GM20431 (cell line): ENCODE data around the gene SRMS.

ENCODE experiments used
- in situ Hi-C: fragments of 300-500 bp; cut with MseI, MboI; formaldehyde crosslinking; loops from one replicate; pipeline ENCODE4 v1.15.0; 2020; ENCODE audit warnings: low sequenced_read_pairs; ENCODE audit not compliant: unreplicated experiment

SRMS gene

DNA sequence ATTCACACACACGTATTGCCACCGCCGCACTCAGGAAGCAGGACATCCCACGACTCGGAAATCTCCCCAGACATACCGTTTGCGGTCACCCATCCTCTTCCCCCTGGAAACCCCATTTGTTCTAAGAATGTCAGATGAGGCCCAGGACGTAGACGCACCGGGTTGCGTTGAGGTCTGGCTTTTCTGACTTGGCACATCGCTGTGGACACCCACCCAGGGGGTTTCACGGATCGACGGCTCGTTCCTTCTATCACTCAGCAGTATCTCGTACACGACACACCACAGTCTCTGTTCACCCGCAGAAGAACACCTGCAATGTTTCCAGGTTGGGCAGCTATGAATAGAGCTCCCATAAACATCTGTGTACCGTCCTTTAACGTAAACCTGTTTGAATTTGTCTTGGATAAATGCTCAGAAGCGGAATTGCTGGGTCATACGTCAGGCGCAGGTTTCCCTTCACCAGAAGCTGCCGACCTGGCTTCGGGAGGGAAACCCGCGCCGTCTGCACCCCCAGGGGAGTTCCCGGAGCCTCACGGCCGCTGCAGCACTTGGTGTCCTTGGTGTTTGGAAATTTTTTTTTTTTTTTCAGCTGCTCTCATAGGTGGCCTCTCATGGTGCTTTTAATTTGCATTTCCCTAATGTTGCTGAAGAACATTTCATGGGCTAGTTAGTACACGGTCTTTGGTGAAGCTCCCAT, 39.3 kb downstream of the SRMS start:
- in situ Hi-C loops = no loop called here

- in situ Hi-C loops = no loop called here
Measured at GRCh38 chr20:63507083-63507743, 40.3 kb downstream of the SRMS start.

DNA sequence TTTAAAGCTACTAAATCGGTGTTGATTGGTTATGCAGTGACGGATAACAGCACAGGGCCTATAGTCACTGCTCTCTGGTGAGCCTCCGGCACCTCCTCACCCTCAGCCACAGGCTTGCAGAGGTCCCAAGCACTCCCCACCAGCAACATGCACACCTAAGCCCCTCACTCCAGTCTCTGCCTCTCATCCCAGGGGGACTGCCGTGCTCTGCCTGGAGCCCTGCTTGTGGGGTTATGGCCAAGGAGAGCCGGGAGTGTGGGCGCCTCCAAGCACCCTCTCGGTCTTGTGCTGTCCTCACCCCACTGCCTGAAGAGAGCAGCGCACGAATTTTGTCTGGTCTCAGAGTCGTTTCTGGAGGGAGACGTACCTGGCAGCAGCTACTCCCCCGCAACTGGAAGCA, 41.8 kb downstream of the SRMS start:
- in situ Hi-C loops = no loop called here

DNA sequence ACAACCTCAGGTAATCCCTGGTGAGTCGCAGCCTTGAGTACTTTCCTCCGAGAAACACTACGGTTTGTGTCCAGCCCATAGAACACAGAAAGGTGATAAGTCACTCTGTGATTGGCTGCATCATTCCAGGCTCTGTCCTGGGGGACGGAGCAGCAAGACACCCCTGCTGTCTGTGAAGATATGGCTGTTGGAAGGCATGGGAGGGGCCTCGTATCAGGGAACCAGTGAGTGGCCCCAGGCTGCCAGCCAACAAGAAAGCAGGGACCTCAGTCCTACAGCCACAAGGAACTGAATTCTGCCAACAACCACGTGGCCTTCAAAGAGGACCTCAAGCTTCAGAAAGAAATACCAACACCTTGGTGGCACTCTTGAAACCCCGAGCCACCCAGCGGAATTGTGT, 42.3 kb downstream of the SRMS start:
- in situ Hi-C loops = no loop called here

DNA sequence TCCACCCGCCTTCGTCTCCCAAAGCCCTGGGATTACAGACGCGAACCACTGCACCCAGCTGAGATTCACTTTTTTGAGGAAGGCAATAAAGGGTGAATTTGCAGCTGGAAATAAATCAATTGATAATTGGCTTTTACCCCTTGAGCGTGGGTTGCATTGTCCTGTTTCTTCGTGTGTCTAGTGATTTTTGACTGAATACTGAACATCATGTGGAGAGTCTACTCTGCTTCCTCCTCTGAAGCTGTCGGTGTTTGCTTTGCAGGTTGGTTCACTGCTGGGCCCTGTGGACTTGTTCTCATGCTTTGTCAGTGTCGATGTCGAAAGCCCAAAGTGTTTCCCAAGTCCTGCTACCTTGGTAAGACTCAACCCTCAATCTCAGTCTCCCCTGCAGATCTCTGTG, 42.9 kb downstream of the SRMS start:
- in situ Hi-C loops = no loop called here

DNA sequence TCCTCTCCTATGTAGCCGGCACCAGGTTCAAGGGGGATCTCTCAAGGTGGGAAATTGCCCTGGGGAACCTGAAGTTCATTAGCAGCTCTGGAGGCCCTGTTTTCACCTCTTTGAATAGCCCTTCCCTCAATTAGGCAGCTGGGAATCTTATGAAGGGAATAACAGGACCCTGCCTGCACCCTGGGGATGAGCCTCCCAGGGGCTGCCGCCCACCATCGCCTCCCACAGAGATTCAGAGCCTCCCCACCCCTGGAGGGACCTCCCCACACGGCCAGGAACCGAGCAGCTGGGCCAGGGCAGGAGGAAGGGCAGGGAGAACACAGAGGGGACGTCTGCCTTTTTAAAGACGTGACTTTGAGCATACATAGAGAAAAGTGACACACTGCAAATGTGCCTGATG, 44.0 kb downstream of the SRMS start:
- in situ Hi-C loops = no loop called here

GRCh38 chr20:63502671-63503172, 44.8 kb downstream of the SRMS start:
- in situ Hi-C loops = no loop called here

DNA sequence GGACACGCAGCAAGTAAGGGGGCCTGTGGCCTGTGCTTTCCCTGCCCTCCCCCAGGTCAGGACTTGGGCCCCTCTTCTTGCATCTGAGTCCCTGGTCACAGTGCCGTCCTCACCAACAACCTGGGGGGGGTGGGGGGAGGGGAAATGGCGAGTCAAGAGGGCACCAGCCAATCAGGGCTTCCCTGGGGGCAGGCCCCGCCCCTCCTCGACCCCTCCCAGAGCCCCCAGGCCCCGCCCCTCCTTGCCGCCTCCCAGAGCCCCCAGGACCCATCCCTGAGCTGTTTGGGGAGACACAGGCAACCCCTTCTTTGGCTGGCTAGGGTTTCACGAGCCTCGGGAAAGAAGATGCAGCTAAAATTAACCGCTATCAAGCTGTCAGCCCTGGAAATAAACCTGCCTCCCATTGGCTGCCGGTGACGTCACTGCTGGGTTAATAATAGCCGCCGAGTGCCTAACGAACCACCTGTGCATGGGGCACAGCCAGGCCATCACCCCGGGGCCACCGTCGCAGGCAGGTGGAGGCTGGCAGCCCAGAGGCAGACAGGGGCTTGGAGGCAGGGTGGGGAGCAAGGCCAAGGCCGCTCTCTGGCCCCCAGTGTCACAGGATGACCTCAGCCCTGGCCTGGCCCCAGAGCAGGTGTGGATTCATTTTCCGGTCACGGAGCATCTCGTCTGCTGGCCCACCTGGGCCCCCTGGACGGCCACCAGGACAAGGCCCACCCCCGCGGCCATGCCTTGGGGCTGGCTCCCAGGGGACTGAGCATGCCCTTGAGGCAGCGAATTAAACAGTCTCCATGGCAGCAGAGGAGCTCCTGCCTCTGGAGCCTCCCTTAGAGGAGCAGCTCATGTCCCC, 45.5 kb downstream of the SRMS start:
- in situ Hi-C loops = no loop called here

DNA sequence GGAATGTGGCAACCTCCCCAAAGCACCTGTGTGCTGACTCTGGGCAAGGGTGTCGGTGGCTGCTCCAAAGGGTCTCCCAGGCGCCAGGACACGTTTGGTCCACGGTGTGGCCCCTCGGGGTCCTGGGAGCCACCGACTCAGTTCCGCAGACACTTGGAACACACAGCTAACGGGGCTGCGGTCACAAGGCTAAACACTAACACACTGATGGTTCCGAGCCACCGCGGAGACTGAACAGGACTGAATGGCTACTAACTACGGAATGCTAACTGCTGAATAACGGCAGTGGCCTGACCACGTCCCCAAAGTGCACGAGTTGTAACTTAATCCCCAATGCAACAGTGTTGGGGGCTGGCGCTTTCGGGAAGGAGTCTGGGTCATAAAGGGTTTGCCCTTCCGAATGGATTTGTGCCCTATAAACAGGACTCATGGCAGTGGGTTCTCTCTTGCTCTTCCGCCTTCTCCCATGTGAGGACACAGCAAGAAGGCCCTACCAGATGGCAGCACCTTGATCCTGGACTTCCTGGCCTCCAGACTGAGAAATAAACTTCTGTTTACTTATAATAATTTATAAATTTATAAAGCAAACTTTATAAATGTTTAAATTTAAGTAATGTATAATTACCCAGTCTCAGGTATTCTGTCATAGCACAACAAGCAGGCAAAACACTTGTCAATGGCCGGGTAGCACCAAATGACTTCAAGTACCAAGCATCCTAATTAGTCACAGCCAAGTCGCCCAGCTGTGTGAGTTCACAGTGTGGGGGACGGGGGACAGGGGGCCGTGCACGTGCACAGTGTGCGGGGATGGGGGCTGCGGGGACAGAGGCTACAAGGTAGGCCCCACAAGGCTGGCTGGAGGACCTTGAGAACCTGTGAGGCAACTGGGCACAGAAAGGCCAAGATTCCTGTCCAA, 46.4 kb downstream of the SRMS start:
- in situ Hi-C loops = no loop called here

GRCh38 chr20:63500151-63500901, 47.2 kb downstream of the SRMS start:
- in situ Hi-C loops = no loop called here

- in situ Hi-C loops = no loop called here
Measured at GRCh38 chr20:63499338-63499969, 48.1 kb downstream of the SRMS start.

DNA sequence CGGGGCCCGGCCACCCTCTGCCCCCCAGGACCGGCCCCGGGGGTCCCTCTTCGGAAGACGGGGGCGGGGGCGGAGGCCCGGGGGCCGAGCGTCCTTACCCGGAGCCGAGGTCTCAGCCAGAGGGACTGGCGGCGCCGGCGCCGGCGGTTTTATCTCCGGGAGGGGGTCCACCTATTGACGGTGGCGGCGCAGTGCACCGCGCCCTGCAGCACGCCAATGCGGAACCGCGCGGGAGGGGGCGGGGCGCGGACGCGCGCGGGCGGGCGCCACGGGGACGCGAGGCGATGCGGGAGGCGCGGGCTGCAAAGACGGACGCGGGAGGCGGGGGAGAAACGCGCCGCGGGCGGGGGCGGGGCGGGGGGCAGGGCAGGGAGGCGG, 48.6 kb downstream of the SRMS start, which contains the start of gene EEF1A2:
TSS of gene EEF1A2 (minus strand) at position 124 of the 378 bp plus-strand sequence. CDS start 1,320 bp downstream, outside the sequence.
- in situ Hi-C loops = no loop called here

- in situ Hi-C loops = no loop called here
Measured at GRCh38 chr20:63497946-63498935, 49.3 kb downstream of the SRMS start.

- in situ Hi-C loops = no loop called here
Measured at GRCh38 chr20:63497138-63497945, 50.2 kb downstream of the SRMS start.

DNA sequence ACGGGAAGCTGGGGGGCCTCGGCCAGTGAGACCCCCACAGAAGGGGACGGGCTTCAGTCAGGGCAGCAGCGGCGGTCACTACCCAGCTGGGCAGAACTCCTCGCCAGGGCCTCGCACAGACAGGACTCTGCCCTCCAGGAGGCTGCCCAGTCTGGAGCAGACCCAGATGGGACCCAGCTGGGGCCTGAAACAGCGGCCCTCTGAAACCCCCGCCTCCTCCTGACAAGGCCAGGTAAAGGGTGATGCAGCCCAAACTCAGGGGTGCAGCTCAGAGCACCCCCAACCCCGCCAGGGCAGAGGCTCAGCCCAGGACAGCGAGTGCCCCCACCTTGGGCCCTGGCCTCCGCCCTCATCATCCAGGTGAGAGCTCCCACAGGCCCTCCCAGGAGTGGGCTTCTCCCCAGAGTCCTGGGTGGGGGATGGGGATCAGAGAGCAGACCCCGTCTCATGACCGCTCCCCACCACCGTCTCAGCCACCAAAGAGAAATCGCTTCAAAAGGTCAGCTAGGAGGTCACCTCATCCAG, 50.9 kb downstream of the SRMS start:
- in situ Hi-C loops = no loop called here
